ENCODE data around the gene WFDC10A.

DNA sequence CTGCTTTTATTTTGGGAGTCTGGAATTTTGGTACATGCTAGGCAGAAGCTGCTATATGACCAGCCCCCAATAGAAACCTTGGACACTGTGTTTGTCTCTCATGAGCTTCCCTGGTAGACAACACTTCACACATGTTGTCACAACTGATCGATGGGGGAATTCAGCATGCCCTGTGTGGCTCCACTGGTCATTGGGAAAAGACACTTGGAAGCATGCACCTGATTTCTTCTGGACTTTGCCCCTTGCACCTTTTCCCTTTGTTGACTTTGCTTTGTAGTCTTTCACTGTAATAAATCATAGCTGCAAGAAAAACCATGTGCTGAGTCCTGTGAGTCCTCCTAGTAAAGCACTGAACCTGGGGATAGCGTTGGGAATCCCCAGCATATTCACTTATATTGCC lies 7.9 kb upstream of the WFDC10A start:
- TF ChIP-seq CTCF (IDR thresholded peaks at IDR 0.05) (no peak), POLR2A (IDR thresholded peaks at IDR 0.05) (no peak), POLR2AphosphoS5 (IDR thresholded peaks at IDR 0.05) (no peak)
